Keratinocyte (primary cell): ENCODE measurements around the gene STAB2. TPM values are rescaled to one million over a fixed set of nuclear protein-coding genes. Genes with fewer than 3 reads are reported as not detected.

Source experiments
- DNase-seq: peaks from one replicate; pipeline ENCODE4 v3.0.0-alpha.2; 2011; ENCODE audit warnings: low read depth, missing footprints, low spot score
- FAIRE-seq: peaks from 2 replicates; lab custom pipeline; 2011; peaks lifted over from hg19 to GRCh38; lab: Jason Lieb, UNC
- H2AFZ ChIP-seq: 2 replicates; pipeline ENCODE4 v1.6.0; 2012; ENCODE audit warnings: low read length, control low read depth, inconsistent platforms; ENCODE audit not compliant: control insufficient read depth
- H3K27ac ChIP-seq: 2 replicates; pipeline ENCODE4 v1.5.1; 2011; ENCODE audit warnings: low read length; ENCODE audit not compliant: control insufficient read depth, insufficient read depth
- H3K27me3 ChIP-seq: 3 replicates; pipeline ENCODE4 v1.6.0; 2011; ENCODE audit warnings: low read length; ENCODE audit not compliant: control insufficient read depth, insufficient read depth; ENCODE audit errors: extremely low read depth
- H3K36me3 ChIP-seq, 2 experiments: 2 replicates in 1 of 2; 3 replicates in 1 of 2; pipeline ENCODE4 v1.5.1; 2011; ENCODE audit warnings: low read length in 2 of 2, mild to moderate bottlenecking in 1 of 2; ENCODE audit not compliant: control insufficient read depth in 2 of 2, insufficient read depth in 2 of 2; ENCODE audit errors: extremely low read depth in 1 of 2
- H3K4me1 ChIP-seq: 3 replicates; pipeline ENCODE4 v1.5.1; 2011; ENCODE audit warnings: low read length; ENCODE audit not compliant: control insufficient read depth, insufficient read depth; ENCODE audit errors: extremely low read depth
- H3K4me2 ChIP-seq: 3 replicates; pipeline ENCODE4 v1.6.0; 2011; ENCODE audit warnings: low read depth, low read length; ENCODE audit not compliant: control insufficient read depth, insufficient read depth; ENCODE audit errors: extremely low read depth
- H3K4me3 ChIP-seq, 3 experiments: fragments of 200-600 bp in 1 of 3; sonication (generic) in 1 of 3; 2 replicates in 2 of 3; 3 replicates in 1 of 3; pipeline ENCODE4 v1.5.1; 2011 to 2016; ENCODE audit warnings: low read length in 3 of 3, mild to moderate bottlenecking in 3 of 3, control low read depth in 2 of 3, inconsistent platforms in 1 of 3, low read depth in 1 of 3, mixed read lengths in 1 of 3, mixed run types in 1 of 3, moderate library complexity in 1 of 3; ENCODE audit not compliant: control insufficient read depth in 2 of 3, insufficient read depth in 2 of 3; ENCODE audit errors: extremely low read depth in 1 of 3
- H3K79me2 ChIP-seq: 2 replicates; pipeline ENCODE4 v1.6.0; 2012; ENCODE audit warnings: low read length; ENCODE audit not compliant: control insufficient read depth, insufficient read depth
- H3K9ac ChIP-seq: 3 replicates; pipeline ENCODE4 v1.6.0; 2011; ENCODE audit warnings: low read length; ENCODE audit not compliant: control insufficient read depth, insufficient read depth; ENCODE audit errors: extremely low read depth
- H3K9me1 ChIP-seq: 3 replicates; pipeline ENCODE4 v1.6.0; 2011; ENCODE audit warnings: low read length; ENCODE audit not compliant: control insufficient read depth, insufficient read depth; ENCODE audit errors: extremely low read depth
- H3K9me3 ChIP-seq: 2 replicates; pipeline ENCODE4 v1.5.1; 2012; ENCODE audit warnings: low read depth, low read length; ENCODE audit not compliant: control insufficient read depth
- H4K20me1 ChIP-seq: 3 replicates; pipeline ENCODE4 v1.6.0; 2011; ENCODE audit warnings: low read length; ENCODE audit not compliant: control insufficient read depth, insufficient read depth; ENCODE audit errors: extremely low read depth
- CTCF ChIP-seq, 3 experiments: IDR thresholded peaks in 1 of 3; conservative IDR thresholded peaks in 1 of 3; optimal IDR thresholded peaks in 1 of 3; 2 replicates in 2 of 3; 3 replicates in 1 of 3; pipeline versions ENCODE3 to v1.5.1; 2011; ENCODE audit warnings: low read length in 3 of 3, mild to moderate bottlenecking in 3 of 3, moderate library complexity in 2 of 3, control low read depth in 1 of 3, inconsistent platforms in 1 of 3; ENCODE audit not compliant: insufficient read depth in 2 of 3; ENCODE audit errors: extremely low read depth in 1 of 3
- EZH2 ChIP-seq: IDR thresholded peaks from one replicate; pipeline ENCODE4 v1.6.1; 2012; ENCODE audit warnings: inconsistent platforms, mild to moderate bottlenecking, low read length, moderate library complexity
- dilution Hi-C: fragments of 300-500 bp; cut with MboI; formaldehyde crosslinking; loops from one replicate; pipeline ENCODE4 v1.7.0; 2020; ENCODE audit warnings: low sequenced_read_pairs; ENCODE audit not compliant: extremely low pct_ligation_motif_present
- polyA plus RNA-seq, 5 experiments: library from polyadenylated mRNA; depleted of rRNA in 3 of 5; stranded (reverse) in 3 of 5; stranded (forward) in 1 of 5; unstranded in 1 of 5; fragments of >200 nt; gene quantifications; 1 replicate in 1 of 5; 2 replicates in 3 of 5; 3 replicates in 1 of 5; pipeline versions ENCODE4 v1.2.1 to v1.2.3, GENCODE V29; 2011 to 2012; ENCODE audit warnings: missing spikeins in 2 of 5, low read depth in 1 of 5, low replicate concordance in 1 of 5

Gene STAB2
- polyA plus RNA-seq, 1 donor (not counting 4 experiments of a cell fraction or from before 2014, with no cell fraction given), result not detected

GRCh38 chr12:103645202-103645601 lies 58.1 kb downstream of the STAB2 start:
- Histone ChIP-seq H3K27ac (no peak overlapping the region), H3K79me2 (no peaks in the 10 kb centered on the region), H3K9me1 (no peaks in the 10 kb centered on the region), H3K4me3 (no peak overlapping the region), H3K9me3 (no peaks in the 10 kb centered on the region), H4K20me1 (no peaks in the 10 kb centered on the region), H3K27me3 (no peaks in the 10 kb centered on the region), H3K9ac (no peak overlapping the region), H3K4me2 (no peak overlapping the region), H3K36me3 (no peaks in the 10 kb centered on the region), H2AFZ (no peak overlapping the region), H3K4me1 (peaks cover 16% of the 10 kb centered on the region)
- FAIRE-seq, result no peak
- dilution Hi-C loops, result no loop called here
- no peak for TF ChIP-seq EZH2
- TF ChIP-seq CTCF (optimal IDR thresholded peaks at IDR 0.05 in 1 of 3, IDR thresholded peaks at IDR 0.05 in 1 of 3, conservative IDR thresholded peaks at IDR 0.05 in 1 of 3; ENCODE audit: extremely low read depth in 1 of 3, insufficient read depth in 2 of 3, low read length in 3 of 3), result no peak
- no peak for DNase-seq

- Histone ChIP-seq H3K27ac (no peak overlapping the region), H3K9ac (no peak overlapping the region), H3K79me2 (no peaks in the 10 kb centered on the region), H4K20me1 (no peaks in the 10 kb centered on the region), H2AFZ (no peak overlapping the region), H3K4me2 (no peak overlapping the region), H3K4me1 (peaks cover 16% of the 10 kb centered on the region), H3K9me3 (no peaks in the 10 kb centered on the region), H3K27me3 (no peaks in the 10 kb centered on the region), H3K9me1 (no peaks in the 10 kb centered on the region), H3K36me3 (no peaks in the 10 kb centered on the region), H3K4me3 (no peak overlapping the region)
- no peak for TF ChIP-seq CTCF (optimal IDR thresholded peaks at IDR 0.05 in 1 of 3, IDR thresholded peaks at IDR 0.05 in 1 of 3, conservative IDR thresholded peaks at IDR 0.05 in 1 of 3; ENCODE audit: extremely low read depth in 1 of 3, insufficient read depth in 2 of 3, low read length in 3 of 3)
- TF ChIP-seq EZH2, result no peak
- dilution Hi-C loops, result no loop called here
- peak; percentile 99 for FAIRE-seq
- peak; percentile 92 for DNase-seq
These were observed 60.2 kb downstream of the STAB2 start for GRCh38 chr12:103647267-103647666.
